GM12872 (cell line): Measurements from ENCODE around the gene ATP6V0D1.

Experiments used
- CTCF ChIP-seq: IDR thresholded peaks from 3 replicates; pipeline ENCODE4 v1.5.1; 2011; ENCODE audit warnings: low read depth, mild to moderate bottlenecking, low read length, moderate library complexity; ENCODE audit not compliant: insufficient read depth

ATP6V0D1 gene

DNA sequence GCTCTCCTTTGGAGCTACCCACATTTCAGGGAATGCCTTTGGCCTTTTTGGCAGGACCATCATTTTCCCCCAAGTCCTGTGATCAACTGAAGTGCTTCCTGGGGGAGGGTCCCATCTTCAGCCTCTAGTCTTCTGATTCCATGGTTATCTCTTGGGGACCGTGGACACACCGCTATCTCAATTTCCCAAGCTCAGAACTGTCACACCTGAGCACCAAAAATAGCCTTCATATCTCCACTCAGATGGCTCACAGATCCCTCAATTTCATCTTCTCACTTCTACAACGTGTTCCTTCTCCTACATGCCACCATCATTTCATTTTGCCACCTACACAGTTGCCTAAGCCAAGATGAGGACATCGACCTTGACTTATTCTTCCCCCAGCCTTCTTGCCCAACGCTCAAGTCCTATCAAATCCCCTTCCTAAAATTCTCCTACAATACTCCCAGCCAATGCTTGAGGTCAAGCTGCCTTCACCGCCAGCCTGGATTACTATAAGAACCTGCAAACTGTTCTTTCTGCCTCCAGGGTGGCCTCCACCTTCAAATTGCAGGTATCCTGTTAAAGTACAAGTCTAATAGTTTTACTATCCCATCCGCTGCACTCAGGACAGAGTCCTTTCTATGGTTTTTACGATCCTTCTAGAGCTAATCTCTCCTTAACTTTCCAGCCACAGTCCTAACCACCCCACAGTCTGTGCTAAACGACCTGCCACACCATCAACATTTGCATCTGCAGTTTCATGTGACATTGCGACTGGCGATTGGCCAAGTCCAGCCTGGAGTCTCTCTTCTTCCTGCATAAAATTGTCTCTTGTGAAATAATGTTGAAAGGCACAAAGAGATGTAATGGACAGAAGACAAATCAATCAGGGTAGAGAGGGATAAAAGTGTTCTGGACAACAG is 6.2 kb downstream of the ATP6V0D1 start:
- no peak for TF ChIP-seq CTCF

GRCh38 chr16:67471758-67472384 is 9.1 kb downstream of the ATP6V0D1 start:
- TF ChIP-seq CTCF: no peak

GRCh38 chr16:67470359-67470758 is 10.6 kb downstream of the ATP6V0D1 start:
- no peak for TF ChIP-seq CTCF

GRCh38 chr16:67468731-67469130 is 12.2 kb downstream of the ATP6V0D1 start:
- TF ChIP-seq CTCF: no peak

GRCh38 chr16:67466581-67466980 is 14.4 kb downstream of the ATP6V0D1 start:
- no peak for TF ChIP-seq CTCF

DNA sequence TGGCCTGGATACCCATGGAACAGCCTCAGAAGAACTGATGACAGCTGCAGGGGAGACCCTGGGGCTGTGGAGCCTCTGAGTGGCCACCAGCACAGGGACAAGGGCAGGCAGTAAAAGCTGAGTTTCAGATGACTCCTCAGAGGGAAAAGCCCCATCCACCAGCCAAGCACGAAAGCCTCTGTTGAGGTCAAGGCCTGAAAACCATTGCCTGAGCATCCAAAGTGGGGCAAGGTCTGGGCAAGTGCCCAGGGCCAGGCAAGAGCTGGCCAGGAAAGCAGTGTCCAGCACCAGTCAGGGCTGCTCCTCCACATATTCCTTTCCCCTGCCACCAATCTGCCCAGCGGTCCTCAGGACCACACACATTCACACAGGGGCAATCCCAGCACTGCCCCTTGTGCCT is 16.4 kb downstream of the ATP6V0D1 start:
- TF ChIP-seq CTCF: no peak

GRCh38 chr16:67463691-67464090 is 17.3 kb downstream of the ATP6V0D1 start:
- TF ChIP-seq CTCF: no peak
